GM20431 (cell line): ENCODE results near the gene SGMS1.
"Not testable (repeated sequence)": the region's sequence is repeated elsewhere in the genome, so short reads cannot be mapped to it uniquely, and the experiment has no call there.

ENCODE experiments used
- in situ Hi-C: fragments of 300-500 bp; cut with MseI, MboI; formaldehyde crosslinking; loops from one replicate; pipeline ENCODE4 v1.15.0; 2020; ENCODE audit warnings: low sequenced_read_pairs; ENCODE audit not compliant: unreplicated experiment

SGMS1 gene

DNA sequence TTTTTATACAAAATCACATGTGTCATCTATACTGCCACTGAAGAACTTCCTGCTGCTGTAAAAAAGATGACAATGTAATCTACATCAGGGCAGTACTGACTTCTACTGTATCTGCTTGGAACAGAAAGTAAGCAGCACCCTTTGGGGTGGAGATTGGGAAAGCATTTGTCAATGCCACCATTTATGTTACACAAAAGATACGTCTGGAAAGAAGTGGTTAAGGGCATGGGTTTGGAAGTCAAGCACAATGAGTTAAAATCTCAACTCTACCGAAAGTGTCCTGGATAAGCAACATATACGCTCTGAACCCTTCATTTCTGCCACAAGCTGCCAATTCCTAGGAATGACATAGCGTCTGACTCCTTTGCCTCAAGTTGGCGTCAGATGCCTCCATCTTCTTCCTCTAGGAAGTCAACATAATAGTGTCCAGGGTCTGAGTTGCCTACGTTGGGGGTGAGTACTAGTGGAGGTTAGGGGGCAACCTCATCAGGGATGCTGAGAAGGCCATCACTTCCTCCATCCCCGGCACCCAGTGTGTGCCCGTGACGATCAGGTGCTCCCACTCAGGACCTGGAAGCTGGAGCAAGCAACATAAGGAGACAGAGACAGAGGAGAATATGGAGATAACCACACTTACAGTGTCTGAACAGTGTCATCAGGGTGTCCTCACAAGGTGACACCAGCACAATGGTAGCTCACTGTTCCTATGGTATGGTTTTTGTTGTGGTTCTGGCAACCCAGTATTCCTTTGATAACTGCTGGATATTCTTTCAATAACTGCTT lies 58.3 kb downstream of the SGMS1 start:
- in situ Hi-C loops: no loop called here

DNA sequence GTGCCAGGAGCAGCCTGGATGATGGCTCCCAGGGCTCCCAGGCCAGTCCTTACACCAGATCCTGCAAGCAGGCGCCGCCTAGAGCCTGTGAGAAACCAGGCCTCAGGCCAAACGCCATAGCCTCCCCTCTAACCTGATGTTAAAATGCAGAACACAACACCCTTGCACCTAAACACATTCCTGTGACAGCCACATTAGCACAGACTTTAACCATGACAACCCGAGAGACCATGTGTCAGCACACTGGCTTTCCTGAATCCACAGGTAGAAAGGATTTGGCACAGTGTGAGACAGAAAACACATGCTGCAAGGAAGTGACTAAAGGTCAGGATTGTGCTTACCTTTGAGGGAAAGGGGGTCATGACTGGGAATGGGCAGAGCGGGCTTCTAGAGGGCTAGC lies 59.9 kb downstream of the SGMS1 start:
- in situ Hi-C loops: no loop called here

DNA sequence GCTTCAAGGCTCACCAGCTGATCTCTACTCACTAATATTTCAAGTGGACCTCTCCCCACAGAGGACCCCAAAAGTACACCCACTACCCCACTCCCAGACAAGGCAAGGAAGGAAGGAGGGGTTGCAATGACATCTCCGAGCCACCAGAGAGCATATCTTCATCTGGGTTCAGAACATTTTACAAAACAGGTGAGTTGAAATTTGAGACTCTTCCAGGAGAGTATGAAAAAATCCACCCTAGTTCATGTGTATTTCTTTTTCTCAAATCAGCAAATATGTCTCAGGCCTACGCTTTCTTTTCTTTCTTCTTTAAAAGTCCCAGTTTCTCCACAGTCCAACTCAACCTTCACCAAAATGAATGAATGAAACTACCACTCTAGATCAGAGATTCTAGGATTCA lies 61.9 kb downstream of the SGMS1 start:
- in situ Hi-C loops: no loop called here

DNA sequence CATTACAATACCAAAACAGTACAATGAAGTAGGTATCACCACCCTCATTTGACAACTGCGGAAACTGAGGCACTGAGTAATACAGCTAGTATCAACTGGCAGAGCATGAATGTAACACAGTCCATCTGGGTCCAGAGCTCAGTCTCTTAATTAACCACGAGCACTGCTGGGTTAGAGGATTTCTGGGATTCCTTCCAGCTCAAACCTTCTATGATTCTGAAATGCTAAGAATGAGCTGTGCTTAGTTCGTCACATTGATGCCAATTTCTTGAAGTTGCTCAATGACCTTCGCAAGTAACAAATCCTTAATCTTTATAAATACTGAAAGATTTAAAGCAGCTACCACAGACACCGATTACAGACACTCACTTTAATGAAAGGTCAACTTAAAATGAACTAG lies 62.5 kb downstream of the SGMS1 start:
- in situ Hi-C loops: no loop called here

DNA sequence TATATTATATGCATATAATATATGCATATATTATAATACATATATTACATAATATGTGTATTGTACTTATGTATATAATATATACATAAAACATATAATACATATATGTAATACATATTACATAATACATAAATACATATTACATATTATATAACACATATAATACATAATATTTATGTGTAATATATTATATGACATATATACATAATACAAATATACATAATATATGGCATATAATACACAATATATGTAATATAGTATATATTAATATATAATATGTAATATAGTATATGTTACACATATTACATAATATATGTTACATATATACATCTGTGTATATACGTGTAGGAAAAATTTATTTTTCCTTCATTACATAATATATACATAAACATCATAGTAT lies 63.4 kb downstream of the SGMS1 start:
- in situ Hi-C loops: no loop called here

DNA sequence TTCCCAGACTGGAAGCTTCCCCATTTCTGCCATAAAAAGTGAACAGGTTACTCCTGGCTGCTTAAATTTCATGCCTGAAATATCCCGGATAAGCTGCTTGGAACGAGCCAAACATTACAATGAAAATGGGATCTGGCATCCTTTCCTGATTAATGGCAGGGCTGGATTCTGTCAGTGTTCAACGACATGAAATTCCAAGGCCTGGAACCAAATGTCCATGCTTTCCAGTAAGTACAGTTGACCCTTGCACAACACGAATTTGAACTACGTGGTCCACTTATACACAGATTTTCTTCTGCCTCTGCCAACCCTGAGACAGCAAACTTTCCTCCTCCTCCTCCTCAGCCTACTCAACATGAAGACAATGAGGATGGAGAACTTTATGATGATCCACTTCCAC lies 65.4 kb downstream of the SGMS1 start:
- in situ Hi-C loops: no loop called here

DNA sequence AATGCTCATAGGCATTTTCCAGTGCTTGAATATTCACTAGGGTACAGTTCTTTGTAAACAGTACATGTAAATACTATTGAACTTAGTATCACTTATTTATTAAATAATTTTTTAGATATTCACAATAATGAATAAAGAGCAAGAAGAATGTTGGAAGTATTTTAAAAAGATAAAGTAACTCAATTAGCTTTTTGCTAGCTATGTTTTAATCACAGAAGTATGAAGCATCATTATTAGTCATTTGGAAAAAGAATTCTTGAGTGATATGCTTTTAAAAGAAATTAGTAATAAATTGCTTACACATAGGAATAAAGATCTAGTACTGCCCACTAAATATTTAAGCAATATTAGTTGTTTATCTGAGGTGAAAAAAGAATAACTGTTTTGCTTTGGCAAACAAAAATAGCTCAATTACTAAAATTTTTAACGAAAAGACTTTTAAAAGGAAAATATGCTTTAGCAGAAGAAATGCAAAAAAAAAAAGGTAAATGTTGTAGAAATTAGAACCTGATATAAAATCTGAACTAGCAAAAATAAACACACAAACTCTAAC lies 66.5 kb downstream of the SGMS1 start:
- in situ Hi-C loops: no loop called here

DNA sequence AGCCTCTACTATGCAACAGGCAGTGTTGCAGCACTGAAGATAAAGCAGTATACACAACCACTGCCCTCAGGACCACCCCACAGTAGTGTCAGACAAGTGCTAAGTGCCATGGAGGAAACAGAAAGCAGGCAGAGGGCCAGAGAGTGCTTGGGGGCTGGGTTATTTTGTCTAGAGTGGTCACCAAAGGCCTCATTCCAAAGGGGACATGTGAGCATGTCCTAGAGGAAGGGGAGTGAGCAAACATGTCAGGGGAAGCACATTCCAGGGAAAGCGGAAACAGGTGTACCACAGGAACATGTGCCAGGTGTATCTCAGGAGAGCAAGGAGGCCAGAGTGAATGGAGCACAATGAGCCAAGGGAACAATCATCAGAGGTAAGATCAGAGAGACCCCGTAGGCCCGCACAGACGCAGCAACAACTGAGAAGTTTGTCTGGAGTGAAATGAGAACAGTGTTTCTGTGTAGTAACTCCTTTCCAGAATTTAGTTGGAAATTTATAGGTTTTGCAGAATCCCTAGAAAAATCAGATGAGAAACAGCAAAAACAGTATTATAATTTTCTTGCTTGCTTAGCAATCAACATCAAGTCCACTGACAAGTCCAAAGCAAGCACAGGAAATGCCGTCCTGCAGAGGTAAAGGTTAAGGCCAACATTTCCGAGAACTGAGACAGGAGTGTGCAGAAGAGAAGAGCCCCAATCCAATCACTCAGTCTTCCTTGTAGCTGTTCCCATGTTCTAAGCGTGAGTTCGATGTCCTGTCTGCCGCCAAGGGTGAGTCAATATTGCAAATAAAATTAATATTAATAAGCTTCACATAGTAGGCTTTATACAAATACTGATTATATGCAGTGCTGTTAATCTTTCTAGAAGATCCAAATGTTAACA lies 67.3 kb downstream of the SGMS1 start:
- in situ Hi-C loops: no loop called here

DNA sequence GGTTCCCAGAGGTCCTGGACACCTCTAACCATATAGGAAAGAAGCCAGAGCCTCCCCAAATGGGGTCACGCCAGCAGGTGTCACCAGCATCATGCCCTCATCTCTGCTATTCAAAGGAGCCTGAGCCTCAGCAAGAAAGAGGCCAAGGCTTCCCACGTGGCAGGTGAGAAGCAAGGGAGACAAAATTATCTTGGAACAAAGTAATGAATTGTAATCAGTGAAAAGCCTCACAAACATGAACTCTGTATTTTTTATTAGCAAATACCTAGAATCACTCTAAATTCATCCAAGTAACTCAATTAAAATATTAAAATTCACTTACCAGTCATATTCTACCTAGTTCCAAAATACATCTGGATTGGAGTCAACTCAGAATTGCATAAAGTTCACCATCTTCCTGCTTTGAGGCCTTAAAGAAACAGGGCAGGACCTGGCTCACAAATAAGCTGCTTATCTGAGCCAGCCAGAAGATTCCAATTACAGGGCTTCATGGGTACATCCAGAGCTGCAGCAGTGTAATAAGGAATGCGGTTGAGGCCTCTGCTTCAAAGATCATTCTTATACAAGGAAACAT lies 68.7 kb downstream of the SGMS1 start:
- in situ Hi-C loops: no loop called here

DNA sequence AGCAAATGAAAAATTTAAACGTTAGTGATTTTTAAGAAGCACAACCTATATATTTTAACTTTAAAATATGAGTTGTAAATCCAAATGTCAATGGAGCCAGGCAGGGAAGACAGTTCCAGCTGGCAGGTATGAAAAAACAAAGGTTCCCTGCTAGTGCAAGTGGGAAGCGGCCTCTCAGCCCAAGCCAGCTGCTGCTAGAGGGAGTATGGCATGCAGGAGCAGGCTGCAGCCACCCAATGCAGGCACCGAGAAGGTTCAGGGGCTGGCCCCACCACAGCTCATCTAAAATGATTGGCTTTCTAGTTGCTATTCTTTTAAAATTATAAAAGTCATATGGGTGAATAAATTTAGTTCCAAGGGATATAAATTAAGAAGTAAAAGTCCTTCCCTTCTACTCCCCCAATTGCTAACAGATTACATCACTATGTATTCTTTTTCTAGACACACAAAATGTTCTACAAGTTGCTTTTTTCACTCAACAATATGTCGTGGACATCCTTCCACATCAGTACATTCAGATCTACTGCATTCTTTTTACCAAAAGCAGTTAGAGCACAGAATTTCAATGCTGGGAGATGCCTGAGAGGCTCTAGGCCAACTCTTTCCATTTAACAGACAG lies 69.3 kb downstream of the SGMS1 start:
- in situ Hi-C loops: no loop called here

DNA sequence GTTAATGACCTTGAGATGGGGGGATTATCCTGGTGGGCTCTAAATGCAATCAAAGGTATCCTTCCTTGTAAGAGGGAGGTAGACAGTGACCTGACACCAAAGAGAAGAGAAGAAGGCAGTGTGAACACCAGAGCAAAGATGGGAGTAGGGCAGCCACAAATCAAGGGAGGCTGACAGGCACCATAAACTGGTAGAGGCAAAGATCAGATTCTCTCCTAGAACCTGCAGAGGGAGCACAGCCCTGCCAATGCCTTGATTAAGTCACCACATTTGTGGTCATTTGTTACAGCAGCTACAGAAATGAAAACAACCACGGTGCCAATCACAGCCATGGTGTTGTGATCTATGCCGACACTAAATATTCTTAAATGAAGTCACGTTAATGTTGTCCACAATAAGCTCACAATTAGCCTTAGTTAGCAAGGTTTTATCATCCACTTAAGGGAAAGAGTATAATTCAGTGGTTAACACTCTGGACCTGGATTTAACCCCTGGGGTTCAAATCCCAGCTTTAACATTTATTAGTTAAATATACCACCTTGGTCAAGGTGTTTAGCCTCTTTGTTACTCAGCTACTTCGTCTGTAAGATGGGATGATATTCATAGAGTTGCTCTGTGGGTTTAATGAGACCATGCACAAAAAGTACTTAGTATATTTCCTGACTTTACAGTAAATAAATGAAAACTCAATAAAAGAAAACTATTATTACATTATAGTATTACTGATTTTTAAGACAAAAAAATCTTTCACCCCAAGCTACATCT lies 70.8 kb downstream of the SGMS1 start:
- in situ Hi-C loops: no loop called here

DNA sequence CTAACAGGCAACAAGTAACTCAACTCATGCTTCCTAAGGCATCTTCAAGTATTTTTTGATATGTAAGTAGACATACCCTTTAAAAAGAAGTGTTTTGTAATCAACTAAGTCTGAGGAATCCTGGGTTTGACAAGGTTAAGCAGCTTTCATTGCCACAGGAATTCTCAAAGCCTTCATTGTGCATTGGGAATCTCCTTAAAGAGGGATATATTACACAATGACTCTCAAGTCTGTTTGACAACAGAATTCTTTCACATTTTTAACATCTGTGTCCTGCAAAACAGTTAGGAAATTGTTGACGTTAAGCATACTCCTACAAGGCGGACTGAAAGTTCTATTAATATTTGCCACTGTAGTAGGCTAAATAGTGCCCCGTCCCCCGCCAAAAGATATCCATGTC lies 71.4 kb downstream of the SGMS1 start:
- in situ Hi-C loops: no loop called here

DNA sequence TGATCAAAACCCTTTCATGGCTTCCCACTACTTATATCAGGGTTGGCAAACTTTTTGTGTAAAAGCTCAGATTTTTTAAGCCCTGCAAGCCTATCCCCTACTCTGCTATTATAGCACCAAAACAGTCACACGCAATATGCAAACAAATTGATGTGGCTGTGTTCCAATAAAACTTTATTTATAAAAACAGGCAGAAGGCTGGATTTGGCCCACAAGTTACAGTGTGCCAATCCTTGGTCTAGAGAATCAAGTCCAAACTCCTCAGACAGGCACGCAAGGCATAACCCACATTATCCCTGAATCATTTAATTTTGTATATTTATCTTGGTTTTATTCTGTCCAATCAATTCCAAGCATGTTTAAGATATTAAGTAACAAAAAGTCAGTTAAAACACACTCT lies 71.9 kb downstream of the SGMS1 start:
- in situ Hi-C loops: no loop called here

DNA sequence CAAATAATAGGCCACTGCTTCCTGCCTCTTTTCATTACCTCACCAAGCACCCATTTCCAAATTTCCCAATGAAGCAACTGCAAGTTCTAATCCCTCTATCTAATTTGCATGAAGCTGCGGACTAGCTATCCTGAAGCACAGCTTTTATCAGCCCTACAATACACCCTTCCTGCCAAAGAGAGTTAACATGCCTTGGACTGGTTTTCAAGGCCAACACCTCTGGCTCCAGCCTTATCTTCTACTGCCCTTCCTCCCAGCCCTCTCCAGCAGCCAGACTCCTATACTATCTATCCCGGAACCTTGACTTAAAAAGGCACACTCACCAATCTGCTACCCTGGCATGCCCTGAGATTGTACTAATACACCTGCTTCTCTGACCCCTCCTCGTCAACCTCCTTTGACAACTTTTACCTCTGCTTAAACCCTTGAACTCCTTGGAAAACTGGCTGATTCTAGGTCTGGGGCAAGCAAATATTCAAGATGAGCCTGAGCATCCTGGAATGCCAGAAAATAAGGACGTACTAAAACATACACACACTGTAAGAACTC lies 73.4 kb downstream of the SGMS1 start:
- in situ Hi-C loops: no loop called here

DNA sequence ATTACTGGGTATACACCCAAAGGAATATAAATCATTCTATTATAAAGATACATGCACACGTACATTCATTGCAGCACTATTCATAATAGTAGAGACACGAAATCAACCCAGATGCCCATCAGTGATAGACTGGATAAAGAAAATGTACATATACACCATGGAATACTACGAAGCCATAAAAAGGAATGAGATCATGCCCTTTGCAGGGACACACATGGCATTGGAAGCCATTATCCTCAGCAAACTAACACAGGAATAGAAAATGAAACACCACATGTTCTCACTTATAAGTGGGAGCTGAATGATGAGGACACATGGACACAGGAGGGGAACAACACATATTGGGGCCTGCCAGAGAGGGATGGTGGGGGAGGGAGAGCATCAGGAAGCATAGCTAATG lies 74.6 kb downstream of the SGMS1 start:
- in situ Hi-C loops: not testable (repeated sequence)

DNA sequence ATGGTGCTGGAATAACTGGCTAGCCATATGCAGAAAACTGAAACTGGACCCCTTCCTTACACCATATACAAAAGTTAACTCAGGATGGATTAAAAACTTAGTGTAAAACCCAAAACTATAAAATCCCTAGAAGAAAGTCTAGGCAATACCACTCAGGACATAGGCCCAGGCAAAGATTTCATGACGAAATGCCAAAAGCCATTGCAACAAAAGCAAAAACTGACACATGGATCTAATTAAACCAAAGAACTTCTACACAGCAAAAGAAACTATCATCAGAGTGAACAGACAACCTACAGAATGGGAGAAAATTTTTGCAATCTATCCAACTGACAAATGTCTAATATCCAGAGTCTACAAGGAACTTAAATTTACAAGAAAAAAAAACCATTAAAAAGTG lies 75.3 kb downstream of the SGMS1 start:
- in situ Hi-C loops: not testable (repeated sequence)

DNA sequence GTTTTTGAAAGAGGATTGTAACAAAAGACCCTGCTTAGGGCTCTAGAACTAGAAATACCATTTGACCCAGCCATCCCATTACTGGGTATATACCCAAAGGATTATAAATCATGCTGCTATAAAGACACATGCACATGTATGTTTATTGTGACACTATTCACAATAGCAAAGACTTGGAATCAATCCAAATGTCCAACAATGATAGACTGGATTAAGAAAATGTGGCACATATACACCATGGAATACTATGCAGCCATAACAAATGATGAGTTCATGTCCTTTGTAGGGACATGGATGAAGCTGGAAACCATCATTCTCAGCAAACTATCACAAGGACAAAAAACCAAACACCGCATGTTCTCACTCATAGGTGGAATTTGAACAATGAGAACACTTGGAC lies 77.5 kb downstream of the SGMS1 start:
- in situ Hi-C loops: not testable (repeated sequence)

DNA sequence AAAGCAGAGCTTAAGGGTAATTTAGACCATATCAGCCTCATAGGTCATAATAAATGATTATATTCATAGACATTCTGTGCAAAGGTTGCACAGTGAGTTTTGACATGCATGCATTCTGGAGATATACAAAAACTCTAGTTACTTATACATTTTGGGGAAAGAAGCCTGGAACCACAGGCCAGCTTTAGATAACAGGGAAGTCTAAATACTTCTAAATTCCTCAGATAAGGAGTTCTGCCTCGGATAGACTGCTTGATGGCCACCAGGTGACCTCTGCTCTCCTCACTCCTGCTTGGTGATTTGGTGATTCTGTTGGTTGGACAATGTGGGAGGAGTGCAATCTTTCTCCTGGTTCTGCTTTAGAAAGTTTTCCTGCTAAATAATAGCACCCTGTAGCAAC lies 77.9 kb downstream of the SGMS1 start:
- in situ Hi-C loops: no loop called here

DNA sequence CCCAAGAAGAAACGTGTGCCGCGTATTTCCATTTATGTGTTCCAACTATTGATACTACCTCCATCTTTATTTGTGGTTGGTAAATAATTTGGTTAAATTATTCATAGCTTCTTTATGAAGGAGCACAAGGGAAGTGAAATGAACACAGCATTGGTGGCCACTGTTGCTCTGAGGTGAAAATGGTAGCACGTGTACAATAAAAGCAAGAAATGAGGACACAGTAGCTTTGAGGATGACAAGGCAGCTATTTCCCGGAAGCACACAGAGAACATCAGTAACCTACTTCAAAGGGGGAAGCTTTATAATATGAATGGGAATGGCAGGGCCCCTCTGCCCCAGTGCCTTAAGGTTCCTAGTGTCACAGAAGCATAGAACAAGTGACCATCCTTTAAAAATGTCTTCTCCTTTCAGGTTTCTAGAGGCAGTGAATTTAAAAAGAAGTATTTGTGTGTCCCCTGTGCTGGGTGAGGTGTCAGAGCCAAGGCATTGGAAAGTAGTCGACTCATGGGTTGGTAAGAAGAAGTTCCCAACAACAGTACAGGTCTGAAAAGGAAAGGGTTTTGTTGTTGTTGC lies 78.8 kb downstream of the SGMS1 start:
- in situ Hi-C loops: no loop called here
